Measurements from ENCODE around the gene DUOX1. TPM values are rescaled to one million over a fixed set of nuclear protein-coding genes. Genes with fewer than 3 reads are reported as not detected.
A peak's percentile ranks its signal among the peaks of the same experiment; 100 is the strongest.

Gene DUOX1
- total and polyA plus RNA-seq, 8 donors = 2.9 to 114 (median 62.6) TPM; not detected in 1

GRCh38 chr15:45201869-45202268, 72.1 kb downstream of the DUOX1 start:
- intact Hi-C loops (cut with DNase I; ENCODE audit: low total_unique reads) = loop anchor here (10.0 kb wide), 1 partner anchor 203 kb away; a partner anchor contains a TSS
- peak overlapping the region in 1 of 5 donors; percentile 99 for H3K27ac ChIP-seq
- TF ChIP-seq POLR2AphosphoS5 (IDR thresholded peaks at IDR 0.05) = no peak
- no peak for TF ChIP-seq CTCF (IDR thresholded peaks at IDR 0.05)
- no peak for TF ChIP-seq POLR2A (IDR thresholded peaks at IDR 0.05)
- no peak for TF ChIP-seq EP300 (IDR thresholded peaks at IDR 0.05)
- DNase-seq = no peak
- H3K27me3 ChIP-seq = no peaks in the 10 kb centered on the region
- H3K36me3 ChIP-seq = no peaks in the 10 kb centered on the region
- peaks cover 0 to 26% (median 14%) of the 10 kb centered on the region in 4 donors for H3K4me1 ChIP-seq
- no peaks in the 10 kb centered on the region for H3K9me3 ChIP-seq
- WGBS, 5 donors = 71 to 90% (median 82%) methylated on average over 6 to 7 of the region's 7 CpGs
- H3K4me3 ChIP-seq = no peak overlapping the region

- no peaks in the 10 kb centered on the region for H3K27me3 ChIP-seq
- intact Hi-C loops (cut with DNase I; ENCODE audit: low total_unique reads) = loop anchor here (10.0 kb wide), 1 partner anchor 202 kb away; a partner anchor contains a TSS
- WGBS, 5 donors = 38 to 61% (median 42%) methylated on average over 4 of the region's 4 CpGs
Observed at GRCh38 chr15:45203182-45203581, 73.4 kb downstream of the DUOX1 start.

GRCh38 chr15:45205192-45205591, 75.4 kb downstream of the DUOX1 start:
- Histone ChIP-seq H3K9me3 (no peaks in the 10 kb centered on the region), H3K27me3 (no peaks in the 10 kb centered on the region), H3K4me3 (no peak overlapping the region), H3K4me1 (peaks cover 0 to 11% (median 2%) of the 10 kb centered on the region in 4 donors), H3K36me3 (no peaks in the 10 kb centered on the region), H3K27ac (no peak overlapping the region)
- peak; percentile 79 to 87 for DNase-seq
- TF ChIP-seq CTCF (IDR thresholded peaks at IDR 0.05) (peak in 5 of 7 experiments; percentile 64 to 86 (median 81)), POLR2AphosphoS5 (IDR thresholded peaks at IDR 0.05) (no peak), POLR2A (IDR thresholded peaks at IDR 0.05) (no peak), EP300 (IDR thresholded peaks at IDR 0.05) (no peak)
- intact Hi-C loops (cut with DNase I; ENCODE audit: low total_unique reads) = loop anchor here (10.0 kb wide), 1 partner anchor 200 kb away; a partner anchor contains a TSS
- 1 to 8% (median 4%) methylated on average over 2 of the region's 2 CpGs for WGBS, 5 donors

More at GRCh38 chr15:45203182-45203581, 73.4 kb downstream of the DUOX1 start:
- Histone ChIP-seq H3K4me1 (peaks cover 0 to 19% (median 13%) of the 10 kb centered on the region in 4 donors), H3K9me3 (no peaks in the 10 kb centered on the region), H3K4me3 (no peak overlapping the region), H3K27ac (no peak overlapping the region), H3K36me3 (no peaks in the 10 kb centered on the region)
- TF ChIP-seq CTCF (IDR thresholded peaks at IDR 0.05) = no peak
- TF ChIP-seq EP300 (IDR thresholded peaks at IDR 0.05) = no peak
- TF ChIP-seq POLR2A (IDR thresholded peaks at IDR 0.05) = no peak
- TF ChIP-seq POLR2AphosphoS5 (IDR thresholded peaks at IDR 0.05) = no peak
- DNase-seq = no peak

- no peaks in the 10 kb centered on the region for H3K36me3 ChIP-seq
- intact Hi-C loops (cut with DNase I; ENCODE audit: low total_unique reads) = no loop called here
- H3K4me3 ChIP-seq = no peak overlapping the region
- no peaks in the 10 kb centered on the region for H3K9me3 ChIP-seq
- no peaks in the 10 kb centered on the region for H3K27me3 ChIP-seq
- H3K4me1 ChIP-seq = peaks cover 0 to 4% (median 1%) of the 10 kb centered on the region in 4 donors
- 60 to 86% (median 83%) methylated on average over 1 of the region's 1 CpG for WGBS, 5 donors
- no peak overlapping the region for H3K27ac ChIP-seq
- no peak for TF ChIP-seq POLR2A (IDR thresholded peaks at IDR 0.05)
- TF ChIP-seq POLR2AphosphoS5 (IDR thresholded peaks at IDR 0.05) = no peak
- TF ChIP-seq CTCF (IDR thresholded peaks at IDR 0.05) = no peak
- TF ChIP-seq EP300 (IDR thresholded peaks at IDR 0.05) = no peak
- no peak for DNase-seq
Observed at GRCh38 chr15:45212493-45212892, 82.7 kb downstream of the DUOX1 start.

Other genes starting within 250 kb of the DUOX1 start
- gene TERB2, start 173.3 kb upstream of the DUOX1 start, total RNA-seq = not detected
- gene TERB2, start 173.3 kb upstream of the DUOX1 start, polyA plus RNA-seq = not detected
- gene SORD, start 106.8 kb upstream of the DUOX1 start, total RNA-seq = 10 to 100 TPM in 3 of 5 donors, 1 to 10 TPM in 2; 5.5 to 43.3 (median 17.0) TPM
- 10 to 100 TPM; 10.5 to 33.5 (median 13.7) TPM for gene SORD, start 106.8 kb upstream of the DUOX1 start, polyA plus RNA-seq
- gene DUOX2, start 15.8 kb upstream of the DUOX1 start, total RNA-seq = 100 to 1,000 TPM in 2 of 5 donors, 10 to 100 TPM in 2, 1 to 10 TPM in 1; 1.2 to 445 (median 94.9) TPM
- 10 to 100 TPM in 2 of 3 donors, 1 to 10 TPM in 1; 6.4 to 22.9 (median 21.1) TPM for gene DUOX2, start 15.8 kb upstream of the DUOX1 start, polyA plus RNA-seq
- 100 to 1,000 TPM in 1 of 5 donors, 10 to 100 TPM in 2, 1 to 10 TPM in 1, not detected in 1; 1.3 to 119 (median 28.0) TPM for gene DUOXA2, start 15.7 kb upstream of the DUOX1 start, total RNA-seq
- gene DUOXA2, start 15.7 kb upstream of the DUOX1 start, polyA plus RNA-seq = 10 to 100 TPM in 2 of 3 donors, 1 to 10 TPM in 1; 8.9 to 43.3 (median 25.0) TPM
- gene DUOXA1, start 115 bp upstream of the DUOX1 start, total RNA-seq = 10 to 100 TPM in 3 of 5 donors, 1 to 10 TPM in 1, not detected in 1; 2.4 to 29.6 (median 18.8) TPM
- 10 to 100 TPM; 26.4 to 96.7 (median 27.1) TPM for gene DUOXA1, start 115 bp upstream of the DUOX1 start, polyA plus RNA-seq
- 10 to 100 TPM in 1 of 5 donors, 1 to 10 TPM in 3, under 1 TPM in 1; 0.43 to 15.9 (median 7.6) TPM for gene SHF, start 58.0 kb downstream of the DUOX1 start, total RNA-seq
- 1 to 10 TPM; 4.4 to 7.5 (median 4.8) TPM for gene SHF, start 58.0 kb downstream of the DUOX1 start, polyA plus RNA-seq
- gene SLC28A2, start 122.2 kb downstream of the DUOX1 start, total RNA-seq = 10 to 100 TPM in 1 of 5 donors, 1 to 10 TPM in 3, not detected in 1; 1.8 to 48.8 (median 6.1) TPM
- 1 to 10 TPM in 1 of 3 donors, under 1 TPM in 2; 0.06 to 1.8 (median 0.25) TPM for gene SLC28A2, start 122.2 kb downstream of the DUOX1 start, polyA plus RNA-seq
- gene GATM, start 248.6 kb downstream of the DUOX1 start, total RNA-seq = 100 to 1,000 TPM in 1 of 5 donors, 10 to 100 TPM in 4; 30.4 to 110 (median 53.3) TPM
- 10 to 100 TPM; 22.6 to 68.7 (median 52.8) TPM for gene GATM, start 248.6 kb downstream of the DUOX1 start, polyA plus RNA-seq